ENCODE measurements around the gene TEX19. TPM values are rescaled to one million over a fixed set of nuclear protein-coding genes. Genes with fewer than 3 reads are reported as not detected.

TEX19 gene
- total RNA-seq, 1 experiment from 2014 or later = 0.21 TPM

- intact Hi-C loops (cut with micrococcal nuclease; ENCODE audit: unreplicated experiment) (no loop called here), in situ Hi-C loops (cut with HindIII; ENCODE audit: low pct_unique_long_range_greater_than_20kb, low sequenced_read_pairs) (no loop called here)
- CTCF ChIA-PET = interaction anchor here (0.6 kb wide), 1 partner anchor 11 kb away, joined by 3 read pairs; no protein-coding TSS in a partner anchor
- BruUV-seq (replicated peaks) = no TSS peak
- POLR2A ChIA-PET = no interaction called here
- TF ChIP-seq REST (IDR thresholded peaks at IDR 0.05; ENCODE audit: insufficient read depth in 1 of 2, low read depth in 2 of 2, low read length in 1 of 2) = no peak
- TF ChIP-seq SIN3A (IDR thresholded peaks at IDR 0.05; ENCODE audit: borderline replicate concordance, insufficient read depth, low read depth, low read length) = no peak
- TF ChIP-seq TCF7L2 (IDR thresholded peaks at IDR 0.05; ENCODE audit: low read depth, low read length) = no peak
- TF ChIP-seq POLR2AphosphoS5 (IDR thresholded peaks at IDR 0.05; ENCODE audit: low read depth, low read length) = no peak
- TF ChIP-seq CTCF (IDR thresholded peaks at IDR 0.05) = no peak
- H3K4me1 ChIP-seq (ENCODE audit: control insufficient read depth, insufficient read depth, low read length) = no peaks in the 10 kb centered on the region
- no peak for DNase-seq (ENCODE audit: low read depth, low spot score)
- H3K27me3 ChIP-seq (ENCODE audit: control insufficient read depth, insufficient read depth, low read length) = no peaks in the 10 kb centered on the region
- no peaks in the 10 kb centered on the region for H3K9me3 ChIP-seq (ENCODE audit: control insufficient read depth, insufficient read depth, low read depth, low read length)
- no peak for ATAC-seq
- H3K27ac ChIP-seq (ENCODE audit: low read length) = no peak overlapping the region
- no peaks in the 10 kb centered on the region for H3K36me3 ChIP-seq (ENCODE audit: control insufficient read depth, insufficient read depth, low read length)
- no peak overlapping the region for H3K4me3 ChIP-seq (ENCODE audit: low read depth in 2 of 2, low read length in 2 of 2)
Measured at GRCh38 chr17:82310877-82311276, 48.2 kb upstream of the TEX19 start.

- no TSS peak for BruUV-seq (replicated peaks)
- no peaks in the 10 kb centered on the region for H3K9me3 ChIP-seq (ENCODE audit: control insufficient read depth, insufficient read depth, low read depth, low read length)
- intact Hi-C loops (cut with micrococcal nuclease; ENCODE audit: unreplicated experiment) = no loop called here
- ChIA-PET POLR2A (interaction anchor here (0.7 kb wide), 1 partner anchor 30 kb away, joined by 7 read pairs; no protein-coding TSS in a partner anchor), CTCF (no interaction called here)
- no peaks in the 10 kb centered on the region for H3K36me3 ChIP-seq (ENCODE audit: control insufficient read depth, insufficient read depth, low read length)
- TF ChIP-seq SIN3A (IDR thresholded peaks at IDR 0.05; ENCODE audit: borderline replicate concordance, insufficient read depth, low read depth, low read length) (no peak), CTCF (IDR thresholded peaks at IDR 0.05) (no peak), POLR2AphosphoS5 (IDR thresholded peaks at IDR 0.05; ENCODE audit: low read depth, low read length) (no peak), TCF7L2 (IDR thresholded peaks at IDR 0.05; ENCODE audit: low read depth, low read length) (no peak), REST (IDR thresholded peaks at IDR 0.05; ENCODE audit: insufficient read depth in 1 of 2, low read depth in 2 of 2, low read length in 1 of 2) (no peak)
- in situ Hi-C loops (cut with HindIII; ENCODE audit: low pct_unique_long_range_greater_than_20kb, low sequenced_read_pairs) = no loop called here
- ATAC-seq (no peak), DNase-seq (ENCODE audit: low read depth, low spot score) (no peak)
- H3K27ac ChIP-seq (ENCODE audit: low read length) = no peak overlapping the region
- no peaks in the 10 kb centered on the region for H3K4me1 ChIP-seq (ENCODE audit: control insufficient read depth, insufficient read depth, low read length)
- no peaks in the 10 kb centered on the region for H3K27me3 ChIP-seq (ENCODE audit: control insufficient read depth, insufficient read depth, low read length)
- no peak overlapping the region for H3K4me3 ChIP-seq (ENCODE audit: low read depth in 2 of 2, low read length in 2 of 2)
Measured at GRCh38 chr17:82311971-82312370, 47.1 kb upstream of the TEX19 start.
